KOPT-K1 (cell line): ENCODE data around the gene SEC63.
"Not testable (repeated sequence)": the region's sequence is repeated elsewhere in the genome, so short reads cannot be mapped to it uniquely, and the experiment has no call there.

Source experiments
- H3K27ac ChIP-seq: fragments of 200-600 bp; sonication (generic); 2 replicates; pipeline ENCODE4 v1.5.1; 2016; ENCODE audit warnings: antibody characterized with exemption, mild to moderate bottlenecking, low read depth, low read length; ENCODE audit not compliant: poor library complexity, severe bottlenecking
- H3K36me3 ChIP-seq: fragments of 200-600 bp; sonication (generic); 2 replicates; pipeline ENCODE4 v1.5.1; 2017; ENCODE audit warnings: antibody characterized with exemption, mild to moderate bottlenecking, low read length, moderate library complexity; ENCODE audit not compliant: insufficient read depth
- H3K9me3 ChIP-seq: fragments of 200-600 bp; sonication (generic); 2 replicates; pipeline ENCODE4 v1.5.1; 2017; ENCODE audit warnings: antibody characterized with exemption, low read length, mild to moderate bottlenecking; ENCODE audit not compliant: insufficient read depth, poor library complexity, severe bottlenecking

SEC63 gene

GRCh38 chr6:107866606-107867301 is 91.3 kb downstream of the SEC63 start:
- H3K36me3 ChIP-seq, result peaks cover 48% of the 10 kb centered on the region
- no peaks in the 10 kb centered on the region for H3K9me3 ChIP-seq
- H3K27ac ChIP-seq, result no peak overlapping the region

- Histone ChIP-seq H3K36me3 (peaks cover 25% of the 10 kb centered on the region), H3K27ac (no peak overlapping the region), H3K9me3 (no peaks in the 10 kb centered on the region)
These were observed 93.5 kb downstream of the SEC63 start for GRCh38 chr6:107864226-107865127.

GRCh38 chr6:107862383-107862782 is 95.6 kb downstream of the SEC63 start:
- Histone ChIP-seq H3K27ac (no peak overlapping the region), H3K9me3 (no peaks in the 10 kb centered on the region), H3K36me3 (0 out of 2 replicates have a peak, but pooled peaks cover 13% of the 10 kb centered on the region)

- H3K27ac ChIP-seq, H3K9me3 ChIP-seq, H3K36me3 ChIP-seq: not testable (repeated sequence)
These were observed 97.0 kb downstream of the SEC63 start for GRCh38 chr6:107860963-107861362.

GRCh38 chr6:107860144-107860543 is 97.9 kb downstream of the SEC63 start:
- not testable (repeated sequence) for H3K9me3 ChIP-seq, H3K36me3 ChIP-seq, H3K27ac ChIP-seq

- Histone ChIP-seq H3K36me3 (no peaks in the 10 kb centered on the region), H3K9me3 (no peaks in the 10 kb centered on the region), H3K27ac (no peak overlapping the region)
These were observed 104.8 kb downstream of the SEC63 start for GRCh38 chr6:107853230-107853629.

GRCh38 chr6:107849325-107849724 is 108.7 kb downstream of the SEC63 start:
- no peak overlapping the region for H3K27ac ChIP-seq
- no peaks in the 10 kb centered on the region for H3K36me3 ChIP-seq
- no peaks in the 10 kb centered on the region for H3K9me3 ChIP-seq

GRCh38 chr6:107847844-107848802 is 109.9 kb downstream of the SEC63 start:
- no peaks in the 10 kb centered on the region for H3K36me3 ChIP-seq
- no peaks in the 10 kb centered on the region for H3K9me3 ChIP-seq
- no peak overlapping the region for H3K27ac ChIP-seq

GRCh38 chr6:107846262-107846795 is 111.7 kb downstream of the SEC63 start:
- Histone ChIP-seq H3K27ac (no peak overlapping the region), H3K9me3 (no peaks in the 10 kb centered on the region), H3K36me3 (no peaks in the 10 kb centered on the region)

GRCh38 chr6:107845777-107846176 is 112.2 kb downstream of the SEC63 start:
- Histone ChIP-seq H3K27ac (no peak overlapping the region), H3K9me3 (no peaks in the 10 kb centered on the region)

GRCh38 chr6:107843400-107843799 is 114.6 kb downstream of the SEC63 start:
- H3K36me3 ChIP-seq, result no peaks in the 10 kb centered on the region
- H3K9me3 ChIP-seq, result no peaks in the 10 kb centered on the region
- no peak overlapping the region for H3K27ac ChIP-seq

More at GRCh38 chr6:107845777-107846176, 112.2 kb downstream of the SEC63 start:
- H3K36me3 ChIP-seq, result no peaks in the 10 kb centered on the region

- Histone ChIP-seq H3K27ac (no peak overlapping the region), H3K9me3 (no peaks in the 10 kb centered on the region), H3K36me3 (no peaks in the 10 kb centered on the region)
These were observed 116.7 kb downstream of the SEC63 start for GRCh38 chr6:107841275-107841670.

GRCh38 chr6:107840636-107841274 is 117.3 kb downstream of the SEC63 start:
- no peak overlapping the region for H3K27ac ChIP-seq
- no peaks in the 10 kb centered on the region for H3K9me3 ChIP-seq
- no peaks in the 10 kb centered on the region for H3K36me3 ChIP-seq

GRCh38 chr6:107833136-107833535 is 124.9 kb downstream of the SEC63 start:
- no peak overlapping the region for H3K27ac ChIP-seq
- no peaks in the 10 kb centered on the region for H3K36me3 ChIP-seq
- no peaks in the 10 kb centered on the region for H3K9me3 ChIP-seq
